ENCODE data around the gene NGRN.
A peak's percentile ranks its signal among the peaks of the same experiment; 100 is the strongest.
"Not testable (repeated sequence)": the region's sequence is repeated elsewhere in the genome, so short reads cannot be mapped to it uniquely, and the experiment has no call there.

The NGRN gene

DNA sequence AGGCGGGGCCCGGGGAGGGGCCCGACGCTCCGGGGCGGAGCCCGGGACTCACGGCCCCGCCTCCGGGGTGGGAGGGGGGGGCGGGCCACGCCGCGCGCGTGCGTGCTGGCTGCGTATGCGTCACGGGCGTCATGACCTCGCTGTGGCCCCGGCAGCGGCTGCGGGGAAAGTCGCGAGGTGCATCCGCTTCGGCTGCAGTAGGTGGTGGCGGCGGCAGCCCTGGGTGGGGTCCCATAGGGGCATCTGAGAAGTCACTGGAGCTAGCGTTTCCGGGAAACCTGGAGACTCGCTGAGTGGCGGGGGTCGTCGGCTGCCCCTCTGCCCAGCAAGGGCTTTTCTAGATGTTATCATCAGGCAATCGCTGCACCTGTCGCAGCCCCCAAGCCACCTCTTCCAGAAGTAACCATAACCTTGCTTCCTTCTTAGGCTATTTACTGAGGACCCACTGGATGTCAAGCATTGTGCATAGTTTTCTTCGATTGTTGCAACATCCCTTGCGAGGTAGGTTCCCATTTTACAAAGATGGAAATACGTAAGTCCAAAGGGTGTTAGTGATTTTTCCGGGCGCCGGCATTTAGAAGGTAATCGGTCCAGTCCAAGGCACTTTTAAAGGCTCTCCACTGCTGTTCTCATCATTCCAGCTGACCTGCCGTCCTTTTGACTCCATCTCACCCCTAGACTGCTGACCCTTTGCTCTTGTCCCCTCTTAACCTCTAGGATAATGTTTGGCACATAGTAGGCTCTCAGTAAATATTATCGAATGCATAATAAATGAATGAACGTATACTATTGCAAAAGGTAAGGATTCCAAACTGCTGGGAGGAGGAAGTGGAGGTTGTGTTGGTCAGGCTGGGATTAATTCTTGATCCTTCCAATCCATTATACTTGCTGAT, 31.1 kb upstream of the NGRN start, which contains the start of gene GDPGP1:
Gene GDPGP1, plus strand, starts transcription at position 114 of the 893 bp plus-strand sequence. CDS start 6,700 bp downstream, outside the sequence.
- DNase-seq = no peak

- no peak for DNase-seq
Observed at GRCh38 chr15:90239371-90239770, 26.1 kb upstream of the NGRN start.

- peak; percentile 81 for DNase-seq
Observed at GRCh38 chr15:90240856-90241255, 24.6 kb upstream of the NGRN start.

DNA sequence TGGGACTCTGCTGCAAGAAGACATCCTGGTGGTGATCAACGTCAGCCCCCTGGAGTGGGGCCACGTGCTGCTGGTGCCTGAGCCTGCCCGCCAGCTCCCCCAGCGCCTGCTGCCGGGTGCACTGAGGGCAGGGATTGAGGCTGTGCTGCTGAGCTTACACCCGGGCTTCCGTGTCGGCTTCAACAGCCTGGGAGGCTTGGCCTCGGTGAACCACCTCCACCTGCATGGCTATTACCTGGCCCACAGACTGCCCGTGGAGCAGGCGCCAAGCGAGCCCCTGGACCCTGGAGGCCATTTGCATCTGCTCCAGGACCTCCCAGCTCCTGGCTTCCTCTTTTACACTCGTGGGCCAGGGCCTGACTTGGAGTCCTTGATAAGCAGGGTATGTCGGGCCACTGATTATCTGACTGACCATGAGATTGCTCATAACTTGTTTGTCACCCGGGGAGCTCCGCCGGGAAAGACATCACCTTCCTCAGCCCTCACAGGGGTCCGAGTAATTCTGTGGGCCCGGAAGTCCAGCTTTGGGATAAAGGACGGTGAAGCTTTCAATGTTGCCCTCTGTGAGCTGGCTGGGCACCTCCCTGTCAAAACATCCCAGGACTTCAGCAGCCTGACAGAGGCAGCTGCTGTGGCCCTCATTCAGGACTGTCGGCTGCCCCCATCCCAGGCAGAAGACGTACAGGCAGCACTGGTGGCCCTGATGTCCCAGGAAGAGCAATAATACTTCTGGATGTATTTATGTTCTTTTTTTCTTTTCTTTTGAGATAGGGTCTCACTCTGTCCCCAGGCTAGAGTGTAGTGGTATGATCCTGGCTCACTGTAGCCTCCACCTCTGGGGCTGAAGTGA, 23.9 kb upstream of the NGRN start:
- DNase-seq = peak; percentile 81

GRCh38 chr15:90243943-90244639, 21.4 kb upstream of the NGRN start:
- DNase-seq = no peak

DNA sequence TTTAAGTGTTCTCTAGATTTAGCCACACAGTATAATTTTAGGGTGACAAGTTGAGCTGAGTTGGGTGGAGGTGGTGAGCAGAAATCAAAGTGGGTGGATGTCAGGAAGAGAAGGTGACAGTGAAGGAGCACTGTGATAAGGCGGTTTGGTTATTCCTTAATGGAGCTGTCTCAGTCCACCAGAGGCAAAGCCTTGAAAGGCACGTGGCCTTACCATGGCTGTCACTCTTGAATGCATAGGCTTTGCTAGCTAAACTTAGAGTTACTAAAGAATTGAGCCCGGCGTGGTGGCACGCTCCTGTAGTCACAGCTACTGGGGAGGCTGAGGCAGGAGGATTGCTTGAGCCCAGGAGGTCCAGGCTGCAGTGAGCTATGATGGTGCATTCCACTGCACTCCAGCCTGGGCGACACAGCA, 16.7 kb upstream of the NGRN start:
- DNase-seq = no peak

DNA sequence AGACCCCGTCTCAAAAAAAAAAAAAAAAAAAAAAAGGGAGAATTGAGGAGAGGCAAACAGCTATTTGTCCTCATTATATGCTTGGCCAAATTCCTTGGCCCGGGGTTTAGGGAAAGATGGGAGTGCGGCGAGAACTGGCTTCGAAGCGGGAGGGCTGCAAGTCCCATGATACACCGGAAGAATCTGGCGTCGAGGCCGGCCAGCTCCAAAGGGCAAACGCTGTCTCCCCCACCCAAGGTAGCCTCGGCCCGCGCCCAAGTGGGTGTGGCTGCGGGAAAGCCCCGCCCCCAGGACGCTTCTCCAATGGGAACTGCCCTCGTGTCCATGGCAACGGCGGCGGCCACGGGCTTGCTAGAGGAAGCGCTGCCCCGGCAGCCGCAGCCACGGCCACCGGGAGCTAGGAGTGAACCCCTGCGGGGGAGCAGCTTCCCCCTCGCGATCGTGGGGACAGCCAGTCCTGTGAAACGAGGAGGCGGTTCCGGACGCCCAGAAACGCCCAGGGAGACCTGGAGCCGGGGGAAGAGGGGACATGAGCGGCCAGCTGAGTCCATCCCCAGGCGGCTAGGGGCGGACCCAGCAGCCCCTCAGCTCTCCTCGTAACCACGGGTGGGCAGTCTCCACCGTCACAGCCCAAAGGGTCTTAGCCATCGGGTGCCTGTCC, 16.1 kb upstream of the NGRN start, which contains the start of gene TTLL13:
Gene TTLL13, plus strand, starts transcription at position 354 of the 661 bp plus-strand sequence. CDS start 1,075 bp downstream, outside the sequence.
- DNase-seq = peak; percentile 79

DNA sequence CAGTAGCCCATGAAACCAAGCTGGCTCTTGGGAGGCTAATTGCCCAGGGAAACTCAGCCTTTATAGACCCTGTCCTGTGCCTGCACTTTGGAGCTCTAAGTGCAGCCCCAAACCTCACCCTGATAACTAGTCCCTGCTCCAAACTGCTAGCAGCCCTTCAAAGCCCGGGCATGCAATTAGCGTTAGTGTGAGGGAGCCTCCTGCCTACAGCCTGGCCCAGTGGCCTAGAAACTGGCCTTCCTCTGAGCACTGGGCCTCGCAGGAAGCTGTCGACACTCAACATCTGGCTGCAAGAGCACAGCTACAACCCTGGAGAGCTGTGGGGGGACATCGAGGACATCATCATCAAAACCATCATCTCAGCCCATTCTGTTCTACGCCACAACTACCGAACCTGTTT, 7.7 kb upstream of the NGRN start:
- DNase-seq = no peak

DNA sequence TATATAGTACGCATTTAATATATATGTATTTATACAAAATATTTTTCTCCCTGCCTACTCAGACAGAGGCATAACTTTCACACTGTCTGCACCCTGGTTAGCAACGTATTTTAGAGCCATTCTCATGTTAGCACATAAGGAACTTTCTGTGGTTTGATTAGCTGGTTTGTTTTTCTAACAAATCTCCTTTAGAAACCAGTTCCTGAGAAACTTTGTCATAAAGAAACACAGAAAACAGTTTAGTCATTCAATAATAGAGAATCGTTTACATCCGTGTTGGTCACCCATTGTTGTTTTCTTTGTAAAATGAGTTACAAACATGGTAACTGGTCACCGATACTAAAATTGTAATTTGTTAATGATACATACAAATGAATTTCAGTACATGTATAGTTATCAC, 5.9 kb upstream of the NGRN start:
- no peak for DNase-seq

DNA sequence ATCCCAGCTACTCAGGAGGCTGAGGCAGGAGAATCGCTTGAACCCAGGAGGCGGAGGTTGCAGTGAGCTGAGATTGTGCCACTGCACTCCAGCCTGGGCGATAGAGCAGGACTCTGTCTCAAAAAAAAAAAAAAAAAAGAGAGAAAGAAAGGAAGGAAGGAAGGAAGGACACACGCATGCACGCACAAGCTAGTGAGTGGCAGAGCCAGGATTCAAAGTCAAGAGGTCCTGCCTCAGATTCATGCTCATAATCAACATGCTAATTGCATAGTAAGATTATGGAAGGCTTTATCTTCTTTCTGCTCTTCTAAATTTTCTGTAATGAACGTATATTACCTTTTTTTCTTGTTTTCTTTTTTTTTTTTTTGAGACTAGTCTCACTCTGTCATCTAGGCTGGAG, 4.7 kb upstream of the NGRN start:
- DNase-seq = not testable (repeated sequence)

DNA sequence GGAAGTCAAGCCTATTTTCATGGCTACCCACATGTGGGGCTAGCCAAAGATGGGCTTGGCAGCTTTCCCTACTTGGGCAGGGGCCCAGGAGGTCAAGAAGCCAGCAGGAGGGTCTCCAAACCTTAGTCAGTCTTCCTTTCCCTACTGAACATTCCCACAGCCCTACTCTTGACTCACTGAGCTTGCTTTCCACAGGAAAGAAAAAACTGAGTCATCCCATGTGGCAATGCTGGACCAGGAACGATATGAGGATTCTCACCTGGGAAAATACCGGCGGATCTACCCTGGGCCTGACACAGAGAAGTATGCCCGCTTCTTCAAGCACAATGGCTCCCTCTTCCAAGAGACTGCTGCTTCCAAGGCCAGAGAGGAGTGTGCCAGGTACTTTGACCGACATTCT, 3.7 kb upstream of the NGRN start:
- DNase-seq = no peak

DNA sequence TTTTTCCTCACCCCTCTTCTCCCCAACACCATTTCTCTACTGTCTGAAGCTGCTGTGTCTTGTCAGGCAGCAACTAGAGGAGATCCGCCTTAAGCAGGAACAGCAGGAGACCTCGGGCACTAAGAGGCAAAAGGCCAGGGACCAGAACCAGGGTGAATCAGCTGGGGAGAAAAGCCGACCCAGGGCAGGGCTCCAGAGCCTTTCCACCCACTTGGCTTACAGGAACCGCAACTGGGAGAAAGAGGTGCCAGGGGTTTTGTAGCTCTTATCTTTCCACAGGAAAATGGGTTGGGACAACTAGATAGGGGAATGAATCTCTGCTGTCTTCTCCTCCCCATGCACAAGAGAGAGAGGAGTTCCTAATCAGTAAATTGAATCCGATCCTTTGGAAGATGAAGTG, 3.0 kb upstream of the NGRN start:
- no peak for DNase-seq

- DNase-seq = no peak
Observed at GRCh38 chr15:90264671-90265070, 801 bp upstream of the NGRN start.

GRCh38 chr15:90266061-90266431, 574 bp downstream of the NGRN start:
- DNase-seq = peak; percentile 85

GRCh38 chr15:90266485-90266884, 1.0 kb downstream of the NGRN start:
- no peak for DNase-seq

GRCh38 chr15:90268415-90268814, 2.9 kb downstream of the NGRN start:
- DNase-seq = no peak

DNA sequence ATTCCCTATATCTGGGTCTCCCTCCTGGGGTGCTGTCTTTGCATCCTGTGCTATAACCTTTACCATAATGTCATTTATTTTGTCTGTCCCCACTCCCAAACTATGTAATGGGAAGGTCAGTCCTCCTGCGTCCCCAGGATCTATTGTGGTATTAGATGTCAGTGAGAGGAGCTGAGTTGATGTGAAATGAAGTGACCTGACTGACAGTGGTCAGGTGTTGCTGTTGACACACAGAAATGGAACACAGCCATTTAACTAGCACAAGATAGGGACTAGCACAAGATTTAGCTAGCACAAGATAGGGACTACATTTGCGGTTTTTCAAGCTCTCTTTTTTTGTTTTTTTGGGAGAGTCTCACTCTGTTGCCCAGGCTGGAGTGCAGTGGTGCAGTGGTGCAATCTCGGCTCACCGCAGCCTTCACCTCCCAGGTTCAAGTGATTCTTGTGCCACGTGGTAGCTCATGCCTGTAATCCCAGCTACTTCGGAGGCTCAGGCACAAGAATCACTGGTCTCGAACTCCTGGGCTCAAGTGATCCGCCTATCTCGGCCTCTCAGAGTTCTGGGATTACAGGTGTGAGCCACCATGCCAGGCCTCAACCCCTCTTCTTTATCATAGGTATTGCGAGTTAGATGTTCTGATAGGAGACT, 5.2 kb downstream of the NGRN start:
- no peak for DNase-seq

- no peak for DNase-seq
Observed at GRCh38 chr15:90271459-90272166, 6.1 kb downstream of the NGRN start.

DNA sequence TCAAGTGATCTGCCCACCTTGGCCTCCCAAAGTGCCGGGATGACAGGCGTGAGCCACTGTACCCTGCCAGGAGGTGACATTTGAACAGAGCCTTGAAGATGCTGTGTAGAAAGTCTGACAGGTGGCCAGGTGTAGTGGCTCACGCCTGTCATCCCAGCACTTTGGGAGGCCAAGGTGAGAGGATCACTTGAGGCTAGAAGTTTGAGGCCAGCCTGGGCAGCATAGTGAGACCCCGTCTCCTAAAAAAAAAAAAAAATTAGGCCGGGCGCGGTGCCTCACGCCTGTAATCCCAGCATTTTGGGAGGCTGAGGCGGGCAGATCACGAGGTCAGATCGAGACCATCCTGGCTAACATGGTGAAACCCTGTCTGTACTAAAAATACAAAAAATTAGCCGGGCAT, 13.0 kb downstream of the NGRN start:
- DNase-seq = not testable (repeated sequence)

DNA sequence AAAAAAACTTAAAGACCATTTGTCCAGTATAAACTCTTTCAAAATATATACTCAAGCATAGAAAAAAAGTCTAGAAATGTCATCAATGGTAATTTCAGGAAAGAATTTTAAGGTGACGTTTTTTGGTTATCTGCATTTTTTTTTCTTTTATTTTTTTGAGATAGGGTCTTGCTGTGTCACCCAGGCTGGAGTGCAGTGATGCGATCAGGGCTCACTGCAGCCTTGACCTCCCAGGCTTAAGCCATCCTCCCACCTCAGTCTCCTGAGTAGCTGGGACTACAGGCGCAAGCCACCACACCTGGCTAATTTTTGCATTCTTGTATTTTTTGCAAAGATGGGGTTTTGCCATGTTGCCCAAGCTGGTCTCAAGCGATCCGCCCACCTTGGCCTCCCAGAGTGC, 15.3 kb downstream of the NGRN start:
- not testable (repeated sequence) for DNase-seq

DNA sequence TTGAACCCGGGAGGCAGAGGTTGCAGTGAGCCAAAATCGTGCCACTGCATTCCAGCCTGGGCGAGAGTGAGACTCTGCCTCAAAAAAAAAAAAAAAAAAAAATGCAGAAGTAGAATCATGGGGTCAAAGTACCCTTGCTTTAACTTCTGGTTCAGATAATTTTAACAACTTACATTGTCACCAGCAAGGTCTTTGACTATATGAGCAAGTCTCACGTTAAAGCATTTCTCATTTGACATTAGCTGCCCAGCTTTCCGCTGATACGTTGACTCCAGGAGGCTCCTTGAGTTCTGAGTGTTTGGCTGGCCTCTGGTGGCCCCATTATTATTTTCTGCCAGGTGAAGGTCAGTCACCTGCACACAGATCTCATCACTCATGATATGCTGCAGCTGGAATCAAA, 16.2 kb downstream of the NGRN start:
- DNase-seq = not testable (repeated sequence)
